Kasumi-1 (cell line): ENCODE results near the gene RCN2.

Experiments used
- DNase-seq, 2 experiments: peaks; one replicate each; lab custom pipeline; 2025; lab: John Stamatoyannopoulos, UW

Gene RCN2

DNA sequence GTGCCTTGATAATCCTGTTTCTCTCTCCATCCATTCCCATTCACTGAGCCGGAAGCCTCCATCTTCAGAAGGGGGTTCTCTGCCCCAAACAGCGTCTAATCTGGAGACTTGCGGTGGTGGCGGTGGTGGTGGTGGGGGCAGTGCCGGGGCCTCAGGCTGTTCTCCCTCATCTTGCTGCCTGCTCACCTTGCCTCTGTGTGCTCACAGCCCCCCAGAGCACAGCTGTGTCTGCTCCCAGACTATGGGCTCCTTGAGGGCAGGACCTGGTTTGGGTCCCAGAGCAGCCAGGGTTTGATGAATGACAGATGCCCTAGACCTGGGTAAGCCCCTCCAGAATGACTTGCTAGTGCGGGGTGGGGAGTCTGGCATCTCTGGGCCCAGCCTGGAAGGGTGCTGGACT lies 62.9 kb downstream of the RCN2 start:
- DNase-seq = no peak

DNA sequence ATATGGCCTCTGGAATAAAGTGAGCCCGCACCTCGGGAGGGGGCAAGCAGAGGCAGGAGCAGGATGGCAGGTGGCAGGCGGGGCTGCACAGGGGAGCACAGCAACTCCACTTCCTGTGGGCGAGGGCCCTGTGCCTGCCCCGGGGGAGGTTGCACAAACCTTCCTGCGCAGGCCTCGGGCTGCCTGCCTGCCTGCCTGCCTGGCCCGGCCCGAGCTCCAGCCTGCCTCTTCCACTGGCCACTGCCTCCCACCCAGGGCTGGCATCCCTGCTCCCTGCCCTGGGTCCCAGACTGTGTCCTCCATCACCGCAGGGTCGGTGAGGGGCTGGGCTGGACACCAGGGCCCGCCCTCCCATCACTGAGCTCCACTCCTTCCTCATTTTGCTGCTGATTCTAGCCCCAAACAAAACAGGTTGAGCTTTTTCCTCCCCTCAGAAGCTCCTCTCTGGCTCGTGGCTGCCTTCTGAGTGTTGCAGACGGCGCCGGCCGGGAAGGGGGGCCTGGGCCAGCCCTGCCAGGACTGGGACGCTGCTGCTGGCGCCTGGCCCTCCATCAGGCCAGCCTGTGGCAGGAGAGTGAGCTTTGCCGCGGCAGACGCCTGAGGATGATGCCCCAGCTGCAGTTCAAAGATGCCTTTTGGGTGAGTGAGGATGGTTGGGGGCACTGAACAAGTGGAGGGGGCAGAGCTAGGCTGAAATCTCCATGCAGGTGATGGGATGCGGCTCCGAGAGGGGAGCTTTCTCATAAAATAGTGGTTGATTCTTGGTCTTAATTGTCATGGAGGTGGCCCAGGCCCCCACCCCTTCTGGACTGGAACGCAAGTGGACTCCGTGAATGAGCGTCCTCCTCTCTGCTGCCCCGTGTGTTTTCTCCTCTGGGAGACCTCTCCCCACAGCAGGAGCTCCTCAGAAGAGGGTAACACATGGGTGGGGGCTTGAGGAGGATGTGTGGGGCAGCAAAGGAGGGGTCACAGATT lies 63.7 kb downstream of the RCN2 start, which contains the start of gene PSTPIP1:
PSTPIP1 (plus strand) TSS at position 156 of the 975 bp plus-strand sequence; CDS start at position 604, 448 bp downstream.
- DNase-seq = peak; percentile 78 to 80

DNA sequence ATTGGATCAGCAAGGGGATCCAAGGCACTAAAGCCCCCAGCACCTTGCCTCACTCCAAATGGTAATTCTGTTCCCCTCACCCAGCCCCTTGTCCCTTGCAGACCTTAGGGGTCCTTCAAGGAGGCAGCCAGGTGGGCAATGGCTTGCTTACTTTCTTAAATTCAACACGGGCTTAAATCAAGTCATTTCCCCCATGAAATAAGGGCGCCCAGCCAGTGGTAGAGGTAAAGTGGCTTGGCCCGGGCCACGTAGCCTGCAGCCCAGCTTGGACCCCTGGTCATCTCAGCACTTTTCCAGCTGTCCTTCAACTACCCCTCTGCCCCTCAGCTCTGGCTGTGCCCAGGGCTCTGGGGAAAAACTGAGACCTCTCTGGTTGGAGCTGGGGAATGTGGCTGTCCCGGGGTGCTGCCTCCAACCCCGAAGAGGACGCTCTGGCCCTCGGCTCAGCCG lies 64.6 kb downstream of the RCN2 start:
- no peak for DNase-seq

DNA sequence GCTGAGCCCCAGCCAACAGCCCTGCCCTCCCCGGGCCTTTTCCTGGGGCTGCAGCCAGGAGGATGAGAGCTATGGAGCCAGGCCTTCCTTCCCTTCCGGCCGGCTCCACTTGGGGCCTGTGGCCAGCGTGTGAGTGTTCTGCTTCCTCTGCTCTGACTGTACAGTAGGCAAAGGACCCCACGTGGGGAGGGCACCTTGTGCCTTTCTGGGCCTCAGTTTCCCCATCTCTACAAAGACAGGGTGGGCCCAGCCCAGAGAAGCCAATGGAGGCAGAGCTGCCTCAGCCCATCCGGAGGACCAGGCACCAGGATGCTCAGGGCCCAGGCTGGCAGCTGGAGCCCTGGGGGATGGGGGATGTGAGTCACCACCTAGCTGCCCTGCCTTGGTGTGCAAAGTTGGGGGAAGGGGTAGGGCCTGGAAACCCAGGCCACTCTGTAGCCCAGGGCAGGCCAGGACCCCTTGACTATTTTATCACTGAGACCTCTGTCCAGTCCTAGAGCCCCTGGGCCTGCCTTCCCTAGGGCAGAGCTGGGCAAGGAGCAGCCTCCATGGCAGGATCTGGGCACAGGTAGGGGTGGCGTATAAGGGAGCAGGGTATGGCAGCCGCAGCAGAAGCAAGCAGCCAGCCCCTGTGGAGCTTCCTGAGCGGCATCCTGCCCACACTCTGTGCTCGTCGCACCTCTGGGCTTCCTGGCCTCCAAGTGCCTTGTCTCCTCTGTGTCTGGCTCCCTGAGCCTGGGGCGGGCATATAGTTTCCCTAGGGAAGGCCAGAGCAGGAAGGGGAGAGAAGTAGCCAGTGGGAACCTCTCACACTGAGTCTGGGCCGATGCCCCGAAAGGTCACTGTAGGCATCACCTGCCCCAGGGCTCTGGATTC lies 65.2 kb downstream of the RCN2 start:
- no peak for DNase-seq

DNA sequence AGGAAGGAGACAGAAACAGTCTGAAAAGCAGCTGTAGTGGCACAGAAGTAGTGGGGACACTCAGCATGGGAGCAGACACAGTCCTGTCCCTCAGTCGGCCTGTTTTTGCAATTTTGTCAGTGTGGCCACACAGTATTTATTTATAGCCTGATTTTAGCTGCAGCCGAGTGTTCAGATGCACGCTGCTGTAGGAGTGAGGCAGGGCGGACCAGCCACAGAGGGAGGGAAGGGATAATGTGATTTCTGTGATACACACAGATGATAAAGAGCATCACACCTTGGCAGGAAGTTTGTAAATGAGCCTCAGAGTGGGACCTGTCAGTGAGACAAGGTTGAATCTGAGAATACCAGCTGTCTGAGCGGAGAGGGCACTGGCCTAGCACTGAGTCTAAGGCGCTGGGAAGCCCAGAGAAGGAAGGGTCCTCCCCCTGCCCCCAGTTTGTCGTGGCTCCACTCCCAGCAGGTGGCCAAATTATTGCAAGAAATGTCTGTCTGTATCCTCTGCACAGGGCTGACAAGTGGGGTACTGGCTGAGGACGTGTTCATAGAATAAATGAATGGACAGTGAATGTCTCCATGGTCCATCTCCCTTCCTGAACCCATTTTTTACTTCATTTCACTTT lies 67.2 kb downstream of the RCN2 start:
- DNase-seq = no peak

DNA sequence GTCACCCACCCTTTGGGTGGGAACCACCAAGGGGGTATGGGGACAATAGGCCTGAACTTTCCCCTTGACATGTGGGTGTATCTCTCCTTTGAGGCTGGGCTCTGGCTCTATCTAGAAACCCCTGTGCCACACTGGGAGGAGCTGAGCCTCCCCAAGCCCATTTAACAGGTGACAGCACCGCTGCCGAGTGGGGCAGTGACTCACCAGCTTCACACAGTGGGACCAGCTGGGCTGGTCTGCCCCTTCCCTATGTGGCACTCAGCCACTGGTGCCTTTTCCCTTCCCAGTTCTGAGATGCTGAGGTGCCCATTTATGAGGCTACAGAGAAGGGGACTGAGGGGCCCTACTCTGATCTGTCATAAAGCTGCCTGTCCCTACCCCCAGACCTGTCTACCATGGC lies 68.4 kb downstream of the RCN2 start:
- no peak for DNase-seq

- DNase-seq = no peak
Observed at GRCh38 chr15:77001351-77001750, 69.8 kb downstream of the RCN2 start.

- no peak for DNase-seq
Observed at GRCh38 chr15:77001966-77002365, 70.4 kb downstream of the RCN2 start.

DNA sequence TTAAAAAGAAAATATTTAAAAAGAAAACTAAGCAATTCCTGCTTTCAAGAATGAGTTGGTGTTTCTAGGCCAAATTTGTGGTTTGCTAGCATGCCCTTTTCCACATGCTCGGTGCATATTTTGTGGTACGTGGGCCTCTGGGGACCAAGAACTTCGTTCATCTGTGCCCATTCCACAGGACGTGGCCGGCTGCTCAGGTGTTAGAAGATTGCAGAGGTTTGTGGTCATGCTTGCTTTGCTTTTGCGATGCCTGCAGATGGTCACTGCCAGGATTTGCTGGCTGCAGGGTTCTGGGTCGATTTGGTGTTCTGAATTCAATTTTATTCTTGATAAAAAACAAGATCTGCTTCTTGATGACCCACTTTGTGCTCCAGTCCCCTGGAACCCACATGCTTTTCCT lies 70.9 kb downstream of the RCN2 start:
- DNase-seq = no peak

GRCh38 chr15:77002954-77003912 lies 71.7 kb downstream of the RCN2 start:
- peak; percentile 86 to 90 for DNase-seq
